ENCODE data around the gene SLCO1A2. TPM values are rescaled to one million over a fixed set of nuclear protein-coding genes. Genes with fewer than 3 reads are reported as not detected.

Gene SLCO1A2
- total RNA-seq, 1 experiment from 2014 or later = 10.3 TPM

DNA sequence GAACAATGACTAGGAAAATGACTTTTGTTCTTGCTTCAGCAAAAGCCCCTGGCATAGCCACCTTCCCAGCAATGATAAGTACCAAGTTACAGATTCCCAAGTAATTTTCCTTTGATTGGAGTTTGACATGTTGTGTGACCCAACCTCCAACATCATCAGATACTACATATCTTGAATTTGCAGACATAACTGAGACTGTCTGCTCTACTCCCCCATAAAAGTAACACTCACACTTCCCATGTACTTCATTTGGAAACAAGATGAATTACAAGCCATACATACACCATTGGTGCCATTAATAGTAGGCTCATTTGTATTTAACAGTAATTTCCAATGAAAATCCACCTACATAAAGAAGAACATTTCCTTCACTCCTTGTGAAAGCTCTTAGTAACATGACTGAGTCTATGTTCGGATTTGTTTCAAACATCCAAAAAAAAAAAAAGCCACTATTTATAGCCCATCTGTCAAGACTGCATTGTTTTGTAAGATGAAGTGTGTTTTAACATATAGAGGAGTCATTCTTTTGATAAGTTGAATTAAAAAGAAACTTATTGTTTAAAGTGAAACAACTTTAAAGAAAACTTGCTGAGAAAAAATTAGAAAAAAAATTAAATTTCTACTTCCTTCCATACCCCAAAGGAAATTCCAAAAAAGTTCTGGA, 12.0 kb upstream of the SLCO1A2 start:
- no peak overlapping the region for H4K91ac ChIP-seq (ENCODE audit: insufficient read length, low read depth, low read length)
- no peaks in the 10 kb centered on the region for H3K79me2 ChIP-seq (ENCODE audit: insufficient read depth, low read length)
- DNase-seq = no peak
- no peak overlapping the region for H2BK12ac ChIP-seq (ENCODE audit: insufficient read length, low read depth, low read length)
- peaks cover 16 to 21% of the 10 kb centered on the region in 2 experiments for H3K4me1 Mint-ChIP-seq
- no peaks in the 10 kb centered on the region for H3K9me3 ChIP-seq (ENCODE audit: control insufficient read depth, low read depth, low read length)
- H2AFZ ChIP-seq (ENCODE audit: low read length) = no peak overlapping the region
- no peak overlapping the region for H3K9ac ChIP-seq (ENCODE audit: extremely low read depth, insufficient read length, low read length)
- no peaks in the 10 kb centered on the region for H4K20me1 ChIP-seq (ENCODE audit: control insufficient read depth, insufficient read depth, insufficient read length)
- no peak overlapping the region for H3K23ac ChIP-seq (ENCODE audit: insufficient read length, low read depth, low read length)
- H3K27ac Mint-ChIP-seq = no peak overlapping the region
- no peak overlapping the region for H2BK120ac ChIP-seq (ENCODE audit: low read depth, low read length, poor library complexity, severe bottlenecking)
- no peak overlapping the region for H4K8ac ChIP-seq (replicated peaks; ENCODE audit: insufficient read length, low read depth, low read length)
- TF ChIP-seq, protein P1, sequence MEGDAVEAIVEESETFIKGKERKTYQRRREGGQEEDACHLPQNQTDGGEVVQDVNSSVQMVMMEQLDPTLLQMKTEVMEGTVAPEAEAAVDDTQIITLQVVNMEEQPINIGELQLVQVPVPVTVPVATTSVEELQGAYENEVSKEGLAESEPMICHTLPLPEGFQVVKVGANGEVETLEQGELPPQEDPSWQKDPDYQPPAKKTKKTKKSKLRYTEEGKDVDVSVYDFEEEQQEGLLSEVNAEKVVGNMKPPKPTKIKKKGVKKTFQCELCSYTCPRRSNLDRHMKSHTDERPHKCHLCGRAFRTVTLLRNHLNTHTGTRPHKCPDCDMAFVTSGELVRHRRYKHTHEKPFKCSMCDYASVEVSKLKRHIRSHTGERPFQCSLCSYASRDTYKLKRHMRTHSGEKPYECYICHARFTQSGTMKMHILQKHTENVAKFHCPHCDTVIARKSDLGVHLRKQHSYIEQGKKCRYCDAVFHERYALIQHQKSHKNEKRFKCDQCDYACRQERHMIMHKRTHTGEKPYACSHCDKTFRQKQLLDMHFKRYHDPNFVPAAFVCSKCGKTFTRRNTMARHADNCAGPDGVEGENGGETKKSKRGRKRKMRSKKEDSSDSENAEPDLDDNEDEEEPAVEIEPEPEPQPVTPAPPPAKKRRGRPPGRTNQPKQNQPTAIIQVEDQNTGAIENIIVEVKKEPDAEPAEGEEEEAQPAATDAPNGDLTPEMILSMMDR (conservative IDR thresholded peaks at IDR 0.05) = no peak
- H3K4me2 ChIP-seq (ENCODE audit: insufficient read depth, insufficient read length, low read length) = no peak overlapping the region
- H3K23me2 ChIP-seq (ENCODE audit: insufficient read length, low read depth, low read length, poor library complexity, severe bottlenecking) = no peaks in the 10 kb centered on the region
- H3K27ac ChIP-seq (ENCODE audit: insufficient read length, low read depth, low read length) = no peak overlapping the region
- H4K5ac ChIP-seq (ENCODE audit: insufficient read length, low read depth, low read length) = no peak overlapping the region
- WGBS (ENCODE audit: extremely low coverage, insufficient read length, low lambda C conversion rate) = no CpG with 5 or more reads among the region's 1 CpG
- H3T11ph ChIP-seq (ENCODE audit: low read length) = no peak overlapping the region
- no peak overlapping the region for H2AK5ac ChIP-seq (ENCODE audit: insufficient read length, low read length)
- no peaks in the 10 kb centered on the region for H3K27me3 ChIP-seq (ENCODE audit: insufficient read depth, low read length)
- H3K4ac ChIP-seq (ENCODE audit: low read depth, low read length) = no peak overlapping the region
- no peaks in the 10 kb centered on the region for H3K27me3 Mint-ChIP-seq (ENCODE audit: low read depth)
- no peak overlapping the region for H2BK5ac ChIP-seq (ENCODE audit: insufficient read length, low read length)
- H3K14ac ChIP-seq (ENCODE audit: insufficient read depth, low read length) = no peak overlapping the region
- no peak overlapping the region for H3K4me3 Mint-ChIP-seq
- H3K56ac ChIP-seq (ENCODE audit: insufficient read length, low read depth, low read length) = no peak overlapping the region
- no peaks in the 10 kb centered on the region; the same call in 1 of the 2 replicates for H3K4me1 ChIP-seq (ENCODE audit: insufficient read depth, low read length)
- H2BK15ac ChIP-seq (ENCODE audit: low read depth, low read length) = no peak overlapping the region
- no peaks in the 10 kb centered on the region for H3K9me3 Mint-ChIP-seq
- no peak overlapping the region for H3K18ac ChIP-seq (ENCODE audit: insufficient read length, low read depth, low read length)
- no peak overlapping the region for H2BK20ac ChIP-seq (ENCODE audit: low read depth, low read length, poor library complexity, severe bottlenecking)
- H3K79me1 ChIP-seq (ENCODE audit: insufficient read depth, low read depth, low read length, poor library complexity, severe bottlenecking) = no peaks in the 10 kb centered on the region
- no peaks in the 10 kb centered on the region for H3K36me3 Mint-ChIP-seq (ENCODE audit: insufficient read depth in 1 of 3, low read depth in 3 of 3)

Data from H9 (cell line).